Testis (tissue), 2 donors: ENCODE measurements around the gene FMO2.

ENCODE experiments used
- POLR2A ChIP-seq: fragments of 450-650 bp; IDR thresholded peaks from one replicate; pipeline ENCODE4 v1.6.1; 2017; ENCODE audit warnings: antibody characterized with exemption, mild to moderate bottlenecking, moderate library complexity
- TF ChIP-seq, protein P1 (sequence below), 3 experiments: fragments of 450-650 bp in 2 of 3; fragments of 200-600 bp in 1 of 3; sonication (generic) in 1 of 3; IDR thresholded peaks; one replicate each; pipeline ENCODE4 v1.5.1; 2016 to 2019; ENCODE audit warnings: antibody characterized with exemption in 3 of 3, mild to moderate bottlenecking in 2 of 3, moderate library complexity in 1 of 3

DNA sequence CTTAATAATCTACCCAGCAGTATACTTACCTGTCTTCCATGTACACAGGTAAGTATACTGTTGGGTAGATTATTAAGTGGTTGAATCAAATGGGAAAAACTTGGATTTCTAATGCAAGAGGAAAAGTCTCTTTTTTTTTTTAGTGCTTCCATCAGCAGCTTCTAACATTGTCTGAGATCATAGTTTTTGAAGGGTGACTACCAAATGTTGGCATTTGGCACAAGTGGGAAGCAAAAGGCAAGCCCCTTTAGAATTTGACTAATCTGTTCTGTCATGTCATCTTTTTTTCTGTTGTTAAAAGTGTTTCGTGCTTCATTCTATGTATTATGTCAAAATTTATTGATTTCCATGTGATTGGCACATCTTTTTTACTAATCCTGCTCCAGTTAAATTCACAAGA lies 63.7 kb downstream of the FMO2 start:
- TF ChIP-seq, protein P1, sequence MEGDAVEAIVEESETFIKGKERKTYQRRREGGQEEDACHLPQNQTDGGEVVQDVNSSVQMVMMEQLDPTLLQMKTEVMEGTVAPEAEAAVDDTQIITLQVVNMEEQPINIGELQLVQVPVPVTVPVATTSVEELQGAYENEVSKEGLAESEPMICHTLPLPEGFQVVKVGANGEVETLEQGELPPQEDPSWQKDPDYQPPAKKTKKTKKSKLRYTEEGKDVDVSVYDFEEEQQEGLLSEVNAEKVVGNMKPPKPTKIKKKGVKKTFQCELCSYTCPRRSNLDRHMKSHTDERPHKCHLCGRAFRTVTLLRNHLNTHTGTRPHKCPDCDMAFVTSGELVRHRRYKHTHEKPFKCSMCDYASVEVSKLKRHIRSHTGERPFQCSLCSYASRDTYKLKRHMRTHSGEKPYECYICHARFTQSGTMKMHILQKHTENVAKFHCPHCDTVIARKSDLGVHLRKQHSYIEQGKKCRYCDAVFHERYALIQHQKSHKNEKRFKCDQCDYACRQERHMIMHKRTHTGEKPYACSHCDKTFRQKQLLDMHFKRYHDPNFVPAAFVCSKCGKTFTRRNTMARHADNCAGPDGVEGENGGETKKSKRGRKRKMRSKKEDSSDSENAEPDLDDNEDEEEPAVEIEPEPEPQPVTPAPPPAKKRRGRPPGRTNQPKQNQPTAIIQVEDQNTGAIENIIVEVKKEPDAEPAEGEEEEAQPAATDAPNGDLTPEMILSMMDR (IDR thresholded peaks at IDR 0.05), result no peak
- TF ChIP-seq POLR2A, result no peak
